Effector memory CD4-positive, alpha-beta T cell (primary cell): ENCODE data around the gene SDCCAG8.
"Not testable (repeated sequence)": the region's sequence is repeated elsewhere in the genome, so short reads cannot be mapped to it uniquely, and the experiment has no call there.

Experiments
- DNase-seq, 3 donors: peaks; one replicate each; pipeline ENCODE4 v3.0.0-alpha.2; 2020
- H3K27ac ChIP-seq: 2 replicates; pipeline ENCODE4 v1.7.0; 2013; ENCODE audit warnings: mild to moderate bottlenecking, low read length, moderate library complexity; ENCODE audit not compliant: insufficient read depth, poor library complexity, severe bottlenecking
- H3K27me3 ChIP-seq: replicated peaks from 2 replicates; pipeline ENCODE4 v1.7.0; 2013; ENCODE audit warnings: mild to moderate bottlenecking, low read length; ENCODE audit not compliant: insufficient read depth, control insufficient read depth, poor library complexity, severe bottlenecking
- H3K36me3 ChIP-seq: 2 replicates; pipeline ENCODE4 v1.7.0; 2013; ENCODE audit warnings: mild to moderate bottlenecking, low read length, moderate library complexity; ENCODE audit not compliant: control insufficient read depth, insufficient read depth
- H3K4me1 ChIP-seq: 2 replicates; pipeline ENCODE4 v1.7.0; 2013; ENCODE audit warnings: low read length, mild to moderate bottlenecking; ENCODE audit not compliant: control insufficient read depth, insufficient read depth, poor library complexity, severe bottlenecking
- H3K4me3 ChIP-seq: 2 replicates; pipeline ENCODE4 v1.7.0; 2013; ENCODE audit warnings: low read length, low read depth, mild to moderate bottlenecking; ENCODE audit not compliant: insufficient read depth, poor library complexity, severe bottlenecking
- H3K9me3 ChIP-seq: 2 replicates; pipeline ENCODE4 v1.7.0; 2013; ENCODE audit warnings: mild to moderate bottlenecking, low read length, moderate library complexity; ENCODE audit not compliant: control insufficient read depth

SDCCAG8 gene

GRCh38 chr1:243323491-243323890, 67.7 kb downstream of the SDCCAG8 start:
- Histone ChIP-seq H3K27ac (no peak overlapping the region), H3K4me1 (no peaks in the 10 kb centered on the region), H3K9me3 (no peaks in the 10 kb centered on the region), H3K4me3 (no peak overlapping the region), H3K36me3 (no peaks in the 10 kb centered on the region), H3K27me3 (no peaks in the 10 kb centered on the region)
- DNase-seq: no peak

GRCh38 chr1:243325305-243325890, 69.6 kb downstream of the SDCCAG8 start:
- Histone ChIP-seq H3K36me3 (no peaks in the 10 kb centered on the region), H3K4me3 (no peak overlapping the region), H3K27me3 (no peaks in the 10 kb centered on the region), H3K27ac (no peak overlapping the region), H3K9me3 (no peaks in the 10 kb centered on the region), H3K4me1 (no peaks in the 10 kb centered on the region)
- no peak for DNase-seq

GRCh38 chr1:243332440-243332839, 76.6 kb downstream of the SDCCAG8 start:
- Histone ChIP-seq H3K9me3 (no peaks in the 10 kb centered on the region), H3K4me3 (no peak overlapping the region), H3K4me1 (no peaks in the 10 kb centered on the region), H3K27me3 (no peaks in the 10 kb centered on the region), H3K27ac (no peak overlapping the region), H3K36me3 (peaks cover 12% of the 10 kb centered on the region)
- no peak for DNase-seq

- Histone ChIP-seq H3K27ac (no peak overlapping the region), H3K36me3 (peaks cover 12% of the 10 kb centered on the region), H3K4me3 (no peak overlapping the region), H3K4me1 (no peaks in the 10 kb centered on the region), H3K27me3 (no peaks in the 10 kb centered on the region), H3K9me3 (no peaks in the 10 kb centered on the region)
- no peak for DNase-seq
Observed at GRCh38 chr1:243335292-243335691, 79.5 kb downstream of the SDCCAG8 start.

- no peak for DNase-seq
- Histone ChIP-seq H3K27ac (no peak overlapping the region), H3K4me3 (no peak overlapping the region), H3K4me1 (no peaks in the 10 kb centered on the region), H3K36me3 (peaks cover 8% of the 10 kb centered on the region), H3K27me3 (no peaks in the 10 kb centered on the region), H3K9me3 (no peaks in the 10 kb centered on the region)
Observed at GRCh38 chr1:243336163-243336562, 80.3 kb downstream of the SDCCAG8 start.

- not testable (repeated sequence) for DNase-seq, H3K9me3 ChIP-seq, H3K4me3 ChIP-seq, H3K36me3 ChIP-seq, H3K27me3 ChIP-seq, H3K27ac ChIP-seq, H3K4me1 ChIP-seq
Observed at GRCh38 chr1:243338848-243339247, 83.0 kb downstream of the SDCCAG8 start.

- Histone ChIP-seq H3K36me3 (no peaks in the 10 kb centered on the region), H3K27me3 (no peaks in the 10 kb centered on the region), H3K4me1 (no peaks in the 10 kb centered on the region), H3K9me3 (no peaks in the 10 kb centered on the region), H3K4me3 (no peak overlapping the region), H3K27ac (no peak overlapping the region)
- DNase-seq: no peak
Observed at GRCh38 chr1:243341074-243341473, 85.2 kb downstream of the SDCCAG8 start.

- no peak for DNase-seq
- H3K4me1 ChIP-seq: no peaks in the 10 kb centered on the region
- no peaks in the 10 kb centered on the region for H3K27me3 ChIP-seq
- H3K4me3 ChIP-seq: no peak overlapping the region
- no peaks in the 10 kb centered on the region for H3K9me3 ChIP-seq
- H3K27ac ChIP-seq: no peak overlapping the region
- no peaks in the 10 kb centered on the region for H3K36me3 ChIP-seq
Observed at GRCh38 chr1:243343970-243344937, 88.4 kb downstream of the SDCCAG8 start.

GRCh38 chr1:243345205-243345604, 89.4 kb downstream of the SDCCAG8 start:
- H3K27me3 ChIP-seq: no peaks in the 10 kb centered on the region
- H3K4me3 ChIP-seq: no peak overlapping the region
- DNase-seq: no peak
- no peaks in the 10 kb centered on the region for H3K4me1 ChIP-seq
- H3K9me3 ChIP-seq: no peaks in the 10 kb centered on the region
- no peaks in the 10 kb centered on the region for H3K36me3 ChIP-seq
- H3K27ac ChIP-seq: no peak overlapping the region

- H3K4me3 ChIP-seq: no peak overlapping the region
- no peaks in the 10 kb centered on the region for H3K4me1 ChIP-seq
- no peaks in the 10 kb centered on the region for H3K27me3 ChIP-seq
Observed at GRCh38 chr1:243346016-243346415, 90.2 kb downstream of the SDCCAG8 start.

More at GRCh38 chr1:243346016-243346415, 90.2 kb downstream of the SDCCAG8 start:
- H3K36me3 ChIP-seq: no peaks in the 10 kb centered on the region
- no peak for DNase-seq
- no peaks in the 10 kb centered on the region for H3K9me3 ChIP-seq
- no peak overlapping the region for H3K27ac ChIP-seq
